Bone marrow (tissue), 2 donors: Measurements from ENCODE around the gene NME4.

Experiments
- DNase-seq, 2 donors: peaks; one replicate each; lab custom pipeline; 2025; lab: John Stamatoyannopoulos, UW

NME4 gene

DNA sequence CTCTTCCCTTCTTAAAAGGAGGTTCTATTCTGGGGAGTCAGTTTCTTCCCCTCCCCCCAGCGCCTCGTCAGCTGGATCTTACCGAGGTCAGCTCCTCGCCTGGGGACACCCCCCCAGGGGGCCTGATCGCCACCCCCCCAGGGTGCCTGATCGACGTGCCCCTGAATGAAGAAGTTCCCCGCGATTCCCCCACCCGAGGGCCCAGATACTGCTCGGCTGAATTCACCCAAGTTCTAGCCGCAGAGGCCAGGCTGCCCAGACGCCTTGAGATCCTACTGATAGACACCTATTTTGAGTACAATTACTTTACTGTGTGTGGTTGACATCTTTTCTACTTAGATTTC, 29.9 kb downstream of the NME4 start:
- DNase-seq: no peak

- no peak for DNase-seq
These were observed 30.3 kb downstream of the NME4 start for GRCh38 chr16:427250-427649.

GRCh38 chr16:430904-431303, 33.9 kb downstream of the NME4 start:
- no peak for DNase-seq

GRCh38 chr16:440627-441026, 43.6 kb downstream of the NME4 start:
- DNase-seq: no peak

GRCh38 chr16:441447-441846, 44.4 kb downstream of the NME4 start:
- DNase-seq: no peak

- DNase-seq: no peak
These were observed 46.0 kb downstream of the NME4 start for GRCh38 chr16:442976-443375.

DNA sequence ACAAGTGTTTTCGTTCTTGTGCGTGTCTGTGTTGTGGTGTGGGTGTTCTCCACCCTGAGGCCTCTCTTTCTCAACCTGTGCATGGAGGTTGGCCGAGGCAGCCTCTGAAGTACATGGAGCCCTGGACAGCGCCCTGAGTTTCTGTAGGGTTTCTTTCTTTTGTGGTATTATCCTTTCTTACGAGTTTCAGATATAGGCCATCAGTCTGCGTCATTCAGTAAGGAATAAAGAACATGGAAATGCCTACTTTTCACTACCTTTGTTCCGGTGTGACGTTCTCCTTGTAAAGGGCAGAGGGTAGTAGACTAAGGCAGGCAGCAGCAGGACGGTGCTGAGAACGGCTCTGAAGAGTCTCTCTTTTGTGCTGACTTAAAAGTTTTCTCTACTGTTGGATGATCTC, 47.0 kb downstream of the NME4 start:
- no peak for DNase-seq

DNA sequence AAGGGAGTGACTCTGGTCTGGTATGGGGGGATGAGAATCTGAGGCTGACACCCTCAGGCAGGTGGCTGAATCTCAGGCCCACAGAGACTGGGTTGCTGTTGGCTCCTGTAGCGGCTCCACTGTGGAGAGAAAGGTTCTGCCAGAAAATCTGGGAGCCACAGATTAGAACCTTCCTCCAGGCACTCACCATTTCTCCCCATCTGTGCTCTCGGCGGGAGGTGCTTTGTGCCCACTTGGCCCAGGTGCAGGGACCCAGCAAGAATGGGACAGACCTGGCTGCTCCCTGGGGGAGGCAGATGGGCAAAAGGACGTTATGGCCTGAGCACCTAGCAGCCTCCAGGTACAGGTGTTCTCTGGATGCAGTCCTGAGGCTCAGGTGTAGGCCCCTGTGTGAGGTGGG, 48.6 kb downstream of the NME4 start:
- no peak for DNase-seq
